ENCODE data around the gene NUDT3.

DNA sequence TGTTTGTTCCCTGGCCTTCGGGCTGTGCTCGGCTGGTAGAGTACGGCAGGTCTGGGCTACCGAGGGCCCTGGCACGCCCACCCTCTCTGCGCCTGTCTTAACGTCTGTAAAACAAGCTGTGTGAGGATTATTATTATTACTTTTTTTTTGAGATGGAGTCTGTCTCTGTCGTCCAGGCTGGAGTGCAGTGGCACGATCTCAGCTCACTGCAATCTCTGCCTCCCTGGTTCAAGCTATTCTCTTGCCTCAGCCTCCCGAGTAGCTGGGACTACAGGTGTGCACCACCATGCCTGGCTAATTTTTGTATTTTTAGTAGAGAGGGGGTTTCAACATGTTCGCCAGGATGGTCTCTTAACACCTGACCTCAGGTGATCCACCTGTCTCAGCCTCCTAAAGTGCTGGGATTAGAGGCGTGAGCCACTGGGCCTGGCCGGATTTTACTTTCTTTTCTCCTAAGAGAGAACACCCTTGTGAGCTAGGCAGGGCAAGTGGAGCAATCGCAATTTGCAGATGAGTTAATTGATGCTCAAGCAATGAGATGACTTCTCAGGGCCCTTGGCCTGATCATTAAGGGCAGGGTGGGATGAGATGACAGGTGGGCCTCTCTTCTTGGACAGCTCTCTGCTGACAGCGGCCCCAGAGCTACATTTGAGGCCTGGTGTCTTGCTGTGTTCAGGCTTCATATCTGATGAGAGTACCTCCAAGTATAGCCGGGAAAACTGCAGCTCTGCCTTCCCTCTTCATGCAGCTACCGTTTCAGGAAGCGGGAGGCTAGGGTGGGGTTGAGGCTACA is 142.8 kb downstream of the NUDT3 start:
- TF ChIP-seq CTCF (IDR thresholded peaks at IDR 0.05) (no peak), POLR2AphosphoS5 (IDR thresholded peaks at IDR 0.05) (no peak), POLR2A (IDR thresholded peaks at IDR 0.05) (no peak), EP300 (IDR thresholded peaks at IDR 0.05) (no peak)

All from gastroesophageal sphincter (tissue), 3 donors.